Suprapubic skin (tissue), 4 donors: ENCODE data around the gene CHRNG. TPM values are rescaled to one million over a fixed set of nuclear protein-coding genes. Genes with fewer than 3 reads are reported as not detected.
A peak's percentile ranks its signal among the peaks of the same experiment; 100 is the strongest.

Experiments
- DNase-seq, 2 donors: peaks; one replicate each; pipeline ENCODE4 v3.0.0-alpha.2; 2019; ENCODE audit warnings: low spot score in 2 of 2
- H3K27ac ChIP-seq: fragments of 200-600 bp; sonication (generic); one replicate; pipeline ENCODE4 v1.5.1; 2019
- H3K27me3 ChIP-seq: fragments of 200-600 bp; sonication (generic); one replicate; pipeline ENCODE4 v1.5.1; 2019
- H3K36me3 ChIP-seq: fragments of 200-600 bp; sonication (generic); one replicate; pipeline ENCODE4 v1.5.1; 2019
- H3K4me1 ChIP-seq: fragments of 200-600 bp; sonication (generic); one replicate; pipeline ENCODE4 v1.5.1; 2019
- H3K4me3 ChIP-seq: fragments of 200-600 bp; sonication (generic); one replicate; pipeline ENCODE4 v1.5.1; 2019; ENCODE audit warnings: mild to moderate bottlenecking
- H3K9me3 ChIP-seq: fragments of 200-600 bp; sonication (generic); one replicate; pipeline ENCODE4 v1.5.1; 2019
- CTCF ChIP-seq, 2 donors: fragments of 200-600 bp in 1 of 2; fragments of 450-650 bp in 1 of 2; sonication (generic) in 1 of 2; IDR thresholded peaks; one replicate each; pipeline ENCODE4 v1.5.1; 2016 to 2019; ENCODE audit warnings: antibody characterized with exemption in 2 of 2, mild to moderate bottlenecking in 1 of 2, moderate library complexity in 1 of 2
- EP300 ChIP-seq: sonication (generic); formaldehyde crosslinking; IDR thresholded peaks from one replicate; pipeline ENCODE4 v1.6.1; 2017; ENCODE audit warnings: antibody characterized with exemption
- POLR2A ChIP-seq, 2 donors: fragments of 450-650 bp; IDR thresholded peaks; one replicate each; pipeline ENCODE4 v1.6.1; 2017; ENCODE audit warnings: antibody characterized with exemption in 2 of 2, mild to moderate bottlenecking in 2 of 2, moderate library complexity in 2 of 2
- POLR2AphosphoS5 ChIP-seq, 3 donors: sonication (generic); formaldehyde crosslinking; IDR thresholded peaks; one replicate each; pipeline ENCODE4 v1.6.1; 2017; ENCODE audit warnings: antibody characterized with exemption in 3 of 3
- WGBS: methylation state at CpG from one replicate; pipeline ENCODE4 v1.1.5; 2018; 5-methylcytosine and 5-hydroxymethylcytosine counted together
- total RNA-seq, 4 donors: library from RNA; depleted of rRNA; stranded (reverse); fragments of >200 nt; gene quantifications; one replicate each; pipeline ENCODE4 v1.1.0, GENCODE V29; 2016

The CHRNG gene
- total RNA-seq, 4 donors from 2014 or later = not detected

- peak in 1 of 2 donors; percentile 56 for DNase-seq
- peaks cover 8% of the 10 kb centered on the region for H3K4me1 ChIP-seq
- no peak overlapping the region for H3K4me3 ChIP-seq
- no peaks in the 10 kb centered on the region for H3K36me3 ChIP-seq
- H3K9me3 ChIP-seq = no peaks in the 10 kb centered on the region
- TF ChIP-seq CTCF (IDR thresholded peaks at IDR 0.05) = no peak
- no peak for TF ChIP-seq POLR2A (IDR thresholded peaks at IDR 0.05)
- no peak for TF ChIP-seq EP300
- no peak for TF ChIP-seq POLR2AphosphoS5 (IDR thresholded peaks at IDR 0.05)
- H3K27me3 ChIP-seq = peaks cover 43% of the 10 kb centered on the region
- no peak overlapping the region for H3K27ac ChIP-seq
- 34% methylated on average over 4 of the region's 4 CpGs for WGBS
These were observed 821 bp upstream of the CHRNG start for GRCh38 chr2:232538671-232539070.

GRCh38 chr2:232540441-232541041, 1.0 kb downstream of the CHRNG start:
- H3K27ac ChIP-seq = no peak overlapping the region
- peak in 1 of 2 donors; percentile 50 for DNase-seq
- H3K36me3 ChIP-seq = no peaks in the 10 kb centered on the region
- peaks cover 8% of the 10 kb centered on the region for H3K4me1 ChIP-seq
- H3K27me3 ChIP-seq = peaks cover 38% of the 10 kb centered on the region
- TF ChIP-seq CTCF (IDR thresholded peaks at IDR 0.05) (no peak), POLR2A (IDR thresholded peaks at IDR 0.05) (no peak), EP300 (no peak), POLR2AphosphoS5 (IDR thresholded peaks at IDR 0.05) (no peak)
- WGBS = 69% methylated on average over 12 of the region's 17 CpGs
- no peak overlapping the region for H3K4me3 ChIP-seq
- H3K9me3 ChIP-seq = no peaks in the 10 kb centered on the region

- no peak overlapping the region for H3K27ac ChIP-seq
- peak in 1 of 2 donors; percentile 64 for DNase-seq
- H3K27me3 ChIP-seq = peaks cover 36% of the 10 kb centered on the region
- WGBS = 62% methylated on average over 19 of the region's 19 CpGs
- H3K4me3 ChIP-seq = no peak overlapping the region
- peaks cover 8% of the 10 kb centered on the region for H3K4me1 ChIP-seq
- H3K9me3 ChIP-seq = no peaks in the 10 kb centered on the region
- H3K36me3 ChIP-seq = no peaks in the 10 kb centered on the region
- TF ChIP-seq POLR2AphosphoS5 (IDR thresholded peaks at IDR 0.05) = no peak
- no peak for TF ChIP-seq POLR2A (IDR thresholded peaks at IDR 0.05)
- TF ChIP-seq EP300 = no peak
- TF ChIP-seq CTCF (IDR thresholded peaks at IDR 0.05) = no peak
These were observed 1.9 kb downstream of the CHRNG start for GRCh38 chr2:232541195-232541960.

GRCh38 chr2:232541961-232542714, 2.6 kb downstream of the CHRNG start:
- peaks cover 32% of the 10 kb centered on the region for H3K27me3 ChIP-seq
- WGBS = 72% methylated on average over 9 of the region's 9 CpGs
- H3K36me3 ChIP-seq = peaks cover 3% of the 10 kb centered on the region
- no peak overlapping the region for H3K27ac ChIP-seq
- no peaks in the 10 kb centered on the region for H3K9me3 ChIP-seq
- no peak for TF ChIP-seq POLR2A (IDR thresholded peaks at IDR 0.05)
- no peak for TF ChIP-seq POLR2AphosphoS5 (IDR thresholded peaks at IDR 0.05)
- TF ChIP-seq CTCF (IDR thresholded peaks at IDR 0.05) = no peak
- TF ChIP-seq EP300 = no peak
- peaks cover 6% of the 10 kb centered on the region for H3K4me1 ChIP-seq
- DNase-seq = peak in 1 of 2 donors; percentile 52
- no peak overlapping the region for H3K4me3 ChIP-seq
